Activated naive CD4-positive, alpha-beta T cell treated with anti-CD3 and anti-CD28 coated beads for 36 hours (primary cell): ENCODE data around the gene ASIP. TPM values are rescaled to one million over a fixed set of nuclear protein-coding genes. Genes with fewer than 3 reads are reported as not detected.
A peak's percentile ranks its signal among the peaks of the same experiment; 100 is the strongest.
"Not testable (repeated sequence)": the region's sequence is repeated elsewhere in the genome, so short reads cannot be mapped to it uniquely, and the experiment has no call there.

Experiments
- CTCF ChIA-PET: fragments of 350-600 bp; sonication (Branson Sonifier 250); formaldehyde crosslinking; loops from one replicate; lab custom pipeline; 2021; ENCODE audit warnings: antibody characterized with exemption; lab: Charles Lee
- DNase-seq: peaks from one replicate; pipeline ENCODE4 v3.0.0-alpha.2; 2020
- H3K27ac Mint-ChIP-seq: one replicate; pipeline ENCODE4 v1.8.0; 2021; ENCODE audit warnings: mild to moderate bottlenecking, mixed read lengths
- H3K27me3 Mint-ChIP-seq: one replicate; pipeline ENCODE4 v1.8.0; 2021; ENCODE audit warnings: low read depth, mixed read lengths
- H3K36me3 Mint-ChIP-seq: one replicate; pipeline ENCODE4 v1.8.0; 2021; ENCODE audit warnings: low read depth, mixed read lengths
- H3K4me1 Mint-ChIP-seq: one replicate; pipeline ENCODE4 v1.8.0; 2021; ENCODE audit warnings: low read depth, mixed read lengths
- H3K4me3 Mint-ChIP-seq: one replicate; pipeline ENCODE4 v1.8.0; 2021; ENCODE audit warnings: mild to moderate bottlenecking, moderate library complexity, mixed read lengths
- H3K9me3 Mint-ChIP-seq: one replicate; pipeline ENCODE4 v1.8.0; 2021; ENCODE audit warnings: mixed read lengths
- intact Hi-C: fragments of 100-400 bp; cut with micrococcal nuclease; formaldehyde crosslinking; loops from one replicate; pipeline ENCODE4 v1.15.1; 2023
- total RNA-seq, 2 experiments: library from RNA; stranded (reverse); gene quantifications; one replicate each; pipeline ENCODE4 v1.2.3, GENCODE V29; 2021

The ASIP gene
- total RNA-seq, 2 experiments from 2014 or later = not detected

DNA sequence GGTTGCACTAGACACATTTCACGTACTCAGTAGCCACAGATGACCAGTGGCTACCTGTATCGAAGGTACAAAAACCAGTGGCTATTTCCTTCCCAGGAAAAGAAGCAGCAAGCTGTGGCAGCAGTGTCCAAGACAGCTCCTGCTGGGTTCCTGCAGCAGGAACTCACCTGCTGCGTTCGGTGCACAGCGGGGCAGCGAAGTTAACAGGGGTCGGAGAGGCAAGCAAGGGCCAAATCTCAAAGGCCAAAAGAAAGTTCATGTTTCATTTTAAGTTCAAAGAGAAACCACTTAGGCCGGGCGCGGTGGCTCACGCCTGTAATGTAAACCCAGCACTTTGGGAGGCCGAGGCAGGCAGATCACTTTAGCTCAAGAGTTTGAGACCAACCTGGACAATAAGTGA is 26.9 kb downstream of the ASIP start:
- Mint-ChIP-seq H3K27me3 (peaks cover 5% of the 10 kb centered on the region), H3K4me3 (no peak overlapping the region), H3K9me3 (no peaks in the 10 kb centered on the region), H3K36me3 (no peaks in the 10 kb centered on the region), H3K27ac (no peak overlapping the region), H3K4me1 (peaks cover 5% of the 10 kb centered on the region)
- intact Hi-C loops = loop anchor here (10.0 kb wide), 1 partner anchor 73 kb away; no protein-coding TSS in a partner anchor
- no peak for DNase-seq
- CTCF ChIA-PET = no interaction called here

DNA sequence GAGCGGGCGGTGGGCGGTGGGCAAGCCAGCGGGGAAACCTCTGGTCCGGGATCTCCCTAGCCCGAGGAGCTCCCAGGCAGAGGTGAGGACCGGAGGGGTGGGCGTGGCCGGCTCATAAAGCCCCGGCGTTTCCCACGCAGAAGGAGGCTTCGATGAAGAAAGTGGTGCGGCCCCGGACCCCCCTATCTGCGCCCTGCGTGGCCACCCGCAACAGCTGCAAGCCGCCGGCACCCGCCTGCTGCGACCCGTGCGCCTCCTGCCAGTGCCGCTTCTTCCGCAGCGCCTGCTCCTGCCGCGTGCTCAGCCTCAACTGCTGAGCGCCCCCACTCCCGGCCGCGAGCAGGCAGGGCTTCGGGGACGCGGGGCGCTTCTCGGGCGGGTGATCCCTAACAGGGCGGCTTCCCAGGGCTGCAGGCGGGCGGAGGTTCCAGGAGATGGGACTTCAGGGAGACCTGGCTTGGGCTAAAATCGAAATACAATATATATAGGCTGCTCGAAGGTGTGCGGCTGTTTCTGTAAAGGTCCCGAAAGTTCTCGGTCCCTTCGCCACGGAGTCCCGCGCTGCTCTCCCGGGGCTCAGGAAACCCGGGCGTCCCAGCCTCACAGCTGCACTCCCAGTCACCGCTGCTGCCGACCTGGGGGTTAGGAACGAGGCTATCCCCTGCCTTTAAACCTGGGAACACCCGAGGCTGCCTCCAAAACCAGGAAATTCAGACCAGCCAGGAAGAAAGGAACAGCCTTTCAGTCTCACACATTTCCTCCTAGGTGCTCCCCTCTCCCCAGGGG is 27.8 kb downstream of the ASIP start:
- peaks cover 5% of the 10 kb centered on the region for H3K27me3 Mint-ChIP-seq
- DNase-seq = peak; percentile 20
- intact Hi-C loops = loop anchor here (10.0 kb wide), 1 partner anchor 74 kb away; no protein-coding TSS in a partner anchor
- H3K4me1 Mint-ChIP-seq = peaks cover 5% of the 10 kb centered on the region
- H3K36me3 Mint-ChIP-seq = peaks cover 8% of the 10 kb centered on the region
- no peaks in the 10 kb centered on the region for H3K9me3 Mint-ChIP-seq
- H3K27ac Mint-ChIP-seq = no peak overlapping the region
- CTCF ChIA-PET = interaction anchor here (0.7 kb wide), 1 partner anchor 83 kb away, joined by 10 read pairs; no protein-coding TSS in a partner anchor
- peak overlapping the region; percentile 27 for H3K4me3 Mint-ChIP-seq

DNA sequence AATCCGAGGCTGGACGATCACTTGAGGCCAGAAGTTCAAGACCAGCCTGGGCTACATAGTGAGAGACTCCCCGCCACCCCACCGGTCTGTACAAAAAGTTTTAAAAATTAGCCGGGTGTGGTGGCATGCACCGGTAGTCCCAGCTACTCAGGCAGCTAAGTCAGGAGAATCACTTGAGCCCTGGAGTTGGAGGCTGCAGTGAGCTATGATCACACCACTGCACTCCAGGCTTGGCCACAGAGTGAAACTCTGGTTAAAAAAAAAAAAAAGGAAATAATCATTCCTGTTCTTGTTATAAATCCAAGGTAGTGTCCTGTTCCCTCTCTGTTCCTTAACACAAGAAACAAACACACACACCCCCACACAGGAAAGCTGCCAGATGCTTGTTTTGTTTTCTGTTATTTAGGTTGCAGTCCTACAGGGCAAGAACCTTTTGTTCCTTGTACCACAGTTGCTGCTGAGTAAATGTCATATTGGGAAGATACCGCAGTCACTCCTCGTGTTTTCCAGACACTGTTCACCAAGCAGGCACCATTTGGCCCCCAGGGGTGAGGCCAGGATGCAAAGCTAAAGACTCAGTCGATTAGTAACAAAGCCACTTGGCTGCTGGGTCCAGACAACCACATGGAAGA is 28.9 kb downstream of the ASIP start:
- Mint-ChIP-seq H3K27ac (no peak overlapping the region), H3K4me1 (peaks cover 5% of the 10 kb centered on the region), H3K4me3 (no peak overlapping the region), H3K36me3 (peaks cover 13% of the 10 kb centered on the region), H3K9me3 (no peaks in the 10 kb centered on the region), H3K27me3 (peaks cover 5% of the 10 kb centered on the region)
- intact Hi-C loops = loop anchor here (10.0 kb wide), 1 partner anchor 75 kb away; no protein-coding TSS in a partner anchor
- CTCF ChIA-PET = interaction anchor here (0.7 to 1.3 kb wide), 2 partner anchors 80 to 84 kb away, joined by 4 to 10 read pairs; no protein-coding TSS in a partner anchor
- DNase-seq = no peak

DNA sequence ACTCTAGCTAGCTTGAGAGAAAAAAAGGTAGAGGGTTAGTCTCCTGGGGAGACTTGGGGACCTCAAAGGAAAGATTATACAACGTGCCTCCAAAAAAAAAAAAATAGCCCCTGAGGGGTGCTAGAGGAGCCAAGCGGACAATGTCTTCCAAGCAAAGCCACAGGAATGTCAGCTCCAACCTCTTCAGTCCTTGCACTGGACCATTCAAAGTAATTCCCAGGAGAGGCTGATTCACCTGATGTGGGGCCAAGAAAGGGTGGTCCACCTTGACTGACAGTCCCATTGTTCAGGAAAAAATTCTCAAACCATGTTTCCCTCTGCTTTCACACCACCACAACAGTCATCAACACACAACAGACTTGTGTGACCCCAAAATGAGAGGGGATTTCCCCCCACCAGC is 30.7 kb downstream of the ASIP start:
- no peak overlapping the region for H3K4me3 Mint-ChIP-seq
- no peaks in the 10 kb centered on the region for H3K9me3 Mint-ChIP-seq
- H3K4me1 Mint-ChIP-seq = peaks cover 5% of the 10 kb centered on the region
- peaks cover 20% of the 10 kb centered on the region for H3K36me3 Mint-ChIP-seq
- intact Hi-C loops = no loop called here
- no peak for DNase-seq
- CTCF ChIA-PET = no interaction called here
- peaks cover 5% of the 10 kb centered on the region for H3K27me3 Mint-ChIP-seq
- no peak overlapping the region for H3K27ac Mint-ChIP-seq

DNA sequence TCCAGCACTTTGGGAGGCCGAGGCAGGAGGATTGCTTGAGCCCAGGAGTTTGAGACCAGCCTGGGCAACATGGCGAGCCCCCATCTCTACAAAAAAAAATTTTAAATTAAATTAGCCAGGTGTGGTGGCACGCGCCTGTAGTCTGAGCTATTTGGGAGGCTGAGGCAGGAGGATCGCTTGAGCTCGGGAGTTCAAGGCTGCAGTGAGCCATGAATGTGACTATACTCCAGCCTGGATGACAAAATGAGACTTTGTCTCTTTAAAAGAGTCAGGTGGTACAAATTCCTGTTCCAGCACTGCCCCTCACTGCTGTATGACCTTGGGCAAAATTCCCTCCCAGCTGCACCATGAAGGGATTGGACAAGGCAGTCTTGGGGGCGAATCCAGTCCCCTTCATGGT is 33.5 kb downstream of the ASIP start:
- intact Hi-C loops = no loop called here
- H3K27me3 Mint-ChIP-seq = no peaks in the 10 kb centered on the region
- CTCF ChIA-PET = no interaction called here

DNA sequence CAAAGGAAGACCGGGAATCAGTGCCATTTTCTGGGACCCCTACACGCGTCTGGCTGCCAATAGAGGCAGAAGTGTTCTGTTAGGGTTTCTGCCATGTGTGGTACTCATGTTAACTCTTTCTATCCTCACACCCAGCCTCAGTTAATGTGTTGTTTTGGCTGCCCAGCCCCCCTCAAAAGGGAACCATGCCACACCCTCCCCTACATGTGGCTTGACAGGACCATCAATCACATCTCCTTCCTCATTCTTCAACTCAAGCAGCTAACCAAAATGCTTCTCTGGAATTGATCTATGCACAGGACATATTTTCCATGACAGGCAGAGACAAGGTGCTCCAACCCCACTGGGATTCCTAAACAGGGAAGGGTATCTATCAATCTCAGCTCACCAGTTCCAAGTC is 40.0 kb downstream of the ASIP start:
- no peaks in the 10 kb centered on the region for H3K9me3 Mint-ChIP-seq
- H3K27ac Mint-ChIP-seq = no peak overlapping the region
- H3K36me3 Mint-ChIP-seq = peaks cover 46% of the 10 kb centered on the region
- no peaks in the 10 kb centered on the region for H3K27me3 Mint-ChIP-seq
- no peak for DNase-seq
- H3K4me1 Mint-ChIP-seq = no peaks in the 10 kb centered on the region
- intact Hi-C loops = no loop called here
- no peak overlapping the region for H3K4me3 Mint-ChIP-seq
- CTCF ChIA-PET = no interaction called here

More for the DNA sequence above, 33.5 kb downstream of the ASIP start:
- no peak for DNase-seq
- Mint-ChIP-seq H3K9me3 (no peaks in the 10 kb centered on the region), H3K27ac (no peak overlapping the region), H3K4me3 (no peak overlapping the region), H3K4me1 (no peaks in the 10 kb centered on the region), H3K36me3 (peaks cover 35% of the 10 kb centered on the region)

DNA sequence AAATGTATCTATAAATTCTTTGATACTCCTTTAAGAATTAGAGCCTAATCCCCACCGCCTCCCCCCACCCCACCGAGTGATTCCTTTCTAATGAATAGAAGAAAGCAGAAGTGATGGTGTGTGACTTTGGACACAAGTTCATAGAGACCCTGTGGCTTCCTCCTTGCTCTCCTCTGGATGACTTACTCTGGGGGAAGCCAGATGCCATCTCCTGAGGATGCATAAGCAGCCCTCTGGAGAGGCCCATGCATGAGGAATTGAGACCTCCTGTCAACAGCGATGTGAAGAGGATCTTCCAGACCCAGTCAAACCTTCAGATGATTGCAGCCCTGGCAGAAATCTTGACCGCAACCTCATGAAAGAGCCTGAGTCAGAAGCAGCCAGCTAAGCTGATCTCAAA is 40.8 kb downstream of the ASIP start:
- H3K4me3 Mint-ChIP-seq = no peak overlapping the region
- no peaks in the 10 kb centered on the region for H3K27me3 Mint-ChIP-seq
- no peak overlapping the region for H3K27ac Mint-ChIP-seq
- no peaks in the 10 kb centered on the region for H3K9me3 Mint-ChIP-seq
- intact Hi-C loops = no loop called here
- CTCF ChIA-PET = interaction anchor here (1.6 kb wide), 1 partner anchor 20 kb away, joined by 3 read pairs; no protein-coding TSS in a partner anchor
- H3K4me1 Mint-ChIP-seq = no peaks in the 10 kb centered on the region
- peaks cover 48% of the 10 kb centered on the region for H3K36me3 Mint-ChIP-seq
- DNase-seq = no peak

DNA sequence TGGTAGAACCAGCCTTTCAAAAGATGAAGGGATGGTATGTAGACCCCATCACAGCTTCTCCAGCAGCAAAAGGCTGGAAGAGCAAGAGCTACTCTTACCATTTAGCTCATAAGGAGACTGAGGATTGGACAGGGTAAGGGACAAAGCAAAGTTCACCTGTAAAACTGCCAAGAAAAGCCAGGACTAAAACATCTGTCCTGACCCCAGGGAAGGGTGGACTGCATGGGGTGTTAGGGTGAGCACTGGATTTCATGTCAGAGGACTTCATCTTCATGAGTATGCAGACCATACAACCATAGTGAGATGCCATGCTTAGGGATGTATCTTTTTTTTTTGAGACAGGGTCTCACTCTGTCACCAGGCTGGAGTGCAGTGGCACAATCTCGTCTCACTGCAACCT is 42.6 kb downstream of the ASIP start:
- Mint-ChIP-seq H3K27ac (no peak overlapping the region), H3K27me3 (no peaks in the 10 kb centered on the region), H3K4me1 (no peaks in the 10 kb centered on the region), H3K36me3 (peaks cover 48% of the 10 kb centered on the region), H3K9me3 (no peaks in the 10 kb centered on the region), H3K4me3 (no peak overlapping the region)
- CTCF ChIA-PET = no interaction called here
- intact Hi-C loops = no loop called here
- DNase-seq = no peak

DNA sequence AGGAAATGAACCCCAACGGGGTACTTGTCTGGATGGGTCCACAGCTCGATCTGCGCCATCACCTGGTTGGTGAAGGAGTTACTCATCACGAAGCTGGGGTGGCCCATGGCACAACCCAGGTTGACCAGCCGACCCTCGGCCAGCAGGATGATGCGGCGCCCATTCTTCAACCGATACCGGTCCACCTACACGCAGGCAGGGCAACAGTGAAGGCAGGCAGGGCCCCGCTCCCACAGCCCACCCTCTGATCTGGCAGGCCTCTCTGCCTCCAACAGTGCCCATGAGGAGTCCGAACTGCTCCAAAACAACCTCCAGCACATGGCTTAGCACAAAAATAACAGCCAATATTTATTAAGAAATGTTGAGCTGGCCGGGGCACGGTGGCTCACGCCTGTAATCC is 44.2 kb downstream of the ASIP start:
- H3K4me1 Mint-ChIP-seq = no peaks in the 10 kb centered on the region
- CTCF ChIA-PET = interaction anchor here (0.9 kb wide), 1 partner anchor 59 kb away, joined by 3 read pairs; no protein-coding TSS in a partner anchor
- intact Hi-C loops = no loop called here
- no peak overlapping the region for H3K27ac Mint-ChIP-seq
- peaks cover 44% of the 10 kb centered on the region for H3K36me3 Mint-ChIP-seq
- no peak overlapping the region for H3K4me3 Mint-ChIP-seq
- no peak for DNase-seq
- no peaks in the 10 kb centered on the region for H3K9me3 Mint-ChIP-seq
- H3K27me3 Mint-ChIP-seq = no peaks in the 10 kb centered on the region

DNA sequence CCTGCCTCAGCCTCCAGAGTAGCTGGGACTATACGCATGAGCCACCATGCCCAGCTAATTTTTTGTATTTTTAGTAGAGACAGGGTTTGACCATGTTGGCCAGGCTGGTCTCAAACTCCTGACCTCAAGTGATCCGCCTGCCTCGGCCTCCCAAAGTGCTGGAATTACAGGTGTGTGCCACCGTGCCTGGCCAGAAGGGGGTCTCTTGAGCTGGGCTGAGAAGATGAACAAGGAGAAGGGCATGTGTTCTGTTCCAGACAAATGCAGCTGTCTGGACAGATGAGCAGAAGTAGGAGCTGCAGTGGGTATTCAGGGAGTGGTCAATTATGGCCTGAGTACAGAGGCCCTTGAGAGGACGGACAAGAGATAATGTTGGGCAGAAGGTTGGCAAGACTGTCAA is 46.3 kb downstream of the ASIP start:
- H3K27me3 Mint-ChIP-seq, DNase-seq, H3K4me3 Mint-ChIP-seq, H3K4me1 Mint-ChIP-seq, H3K9me3 Mint-ChIP-seq, intact Hi-C loops: not testable (repeated sequence)
- Mint-ChIP-seq H3K36me3 (peaks cover 51% of the 10 kb centered on the region), H3K27ac (peak overlapping the region; percentile 15)
- CTCF ChIA-PET = interaction anchor here (2.0 kb wide), 1 partner anchor 25 kb away, joined by 8 read pairs; no protein-coding TSS in a partner anchor

DNA sequence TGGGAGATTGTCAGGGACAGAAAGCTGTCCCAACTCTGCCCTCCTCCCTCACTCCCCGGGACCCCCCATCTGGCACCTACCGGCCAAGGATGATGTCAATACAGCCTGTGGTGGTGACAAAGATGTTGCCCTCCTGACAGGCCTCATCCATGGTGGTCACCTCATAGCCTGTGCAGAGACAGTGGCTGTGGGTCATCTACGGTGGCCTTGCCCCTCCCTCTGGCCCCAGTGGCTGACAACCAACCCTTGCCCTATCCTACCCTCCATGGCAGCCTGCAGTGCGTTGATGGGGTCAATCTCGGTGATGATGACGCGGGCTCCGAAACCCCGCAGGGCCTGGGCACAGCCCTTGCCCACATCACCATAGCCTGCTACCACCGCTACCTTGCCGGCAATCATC is 49.2 kb downstream of the ASIP start:
- H3K9me3 Mint-ChIP-seq = no peaks in the 10 kb centered on the region

DNA sequence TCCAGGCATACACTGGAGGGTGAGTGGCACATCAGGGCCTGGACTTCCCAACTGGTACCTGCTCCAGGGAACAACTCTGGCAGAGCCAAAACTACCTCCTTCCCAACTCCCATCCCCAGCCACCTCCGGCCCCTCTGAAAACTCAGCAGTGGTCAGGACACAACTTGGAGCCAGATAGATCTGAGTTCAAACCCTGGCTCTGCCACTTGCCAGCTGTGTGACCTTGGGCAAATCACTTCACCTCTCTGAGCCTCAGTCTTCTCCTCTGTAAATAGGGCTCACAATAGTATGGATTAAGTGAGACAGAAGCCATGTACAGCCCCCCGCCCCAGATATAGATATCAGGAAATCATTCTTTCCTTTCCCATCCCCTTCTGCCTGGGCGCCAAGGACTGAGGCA is 51.3 kb downstream of the ASIP start:
- peaks cover 3% of the 10 kb centered on the region for H3K4me1 Mint-ChIP-seq
- H3K4me3 Mint-ChIP-seq = no peak overlapping the region
- peaks cover 50% of the 10 kb centered on the region for H3K36me3 Mint-ChIP-seq
- H3K9me3 Mint-ChIP-seq = no peaks in the 10 kb centered on the region
- no peaks in the 10 kb centered on the region for H3K27me3 Mint-ChIP-seq
- CTCF ChIA-PET = no interaction called here
- DNase-seq = no peak
- intact Hi-C loops = no loop called here
- no peak overlapping the region for H3K27ac Mint-ChIP-seq

More for the DNA sequence above, 49.2 kb downstream of the ASIP start:
- H3K27ac Mint-ChIP-seq = no peak overlapping the region
- H3K27me3 Mint-ChIP-seq = no peaks in the 10 kb centered on the region
- no peak overlapping the region for H3K4me3 Mint-ChIP-seq
- CTCF ChIA-PET = interaction anchor here (0.6 kb wide), 1 partner anchor 91 kb away, joined by 5 read pairs; no protein-coding TSS in a partner anchor
- no peak for DNase-seq
- H3K4me1 Mint-ChIP-seq = no peaks in the 10 kb centered on the region
- intact Hi-C loops = no loop called here
- peaks cover 52% of the 10 kb centered on the region for H3K36me3 Mint-ChIP-seq
